Middle frontal gyrus (tissue), 1 donor: ENCODE results near the gene CREB5.
"Not testable (repeated sequence)": the region's sequence is repeated elsewhere in the genome, so short reads cannot be mapped to it uniquely, and the experiment has no call there.

ENCODE experiments used
- DNase-seq: peaks from one replicate; pipeline ENCODE4 v3.0.0-alpha.2; 2015; ENCODE audit warnings: low spot score; ENCODE audit errors: extremely low spot score

Gene CREB5

GRCh38 chr7:28607855-28608193, 195.5 kb downstream of the CREB5 start:
- no peak for DNase-seq

- DNase-seq, result no peak
Observed at GRCh38 chr7:28608237-28608656, 195.9 kb downstream of the CREB5 start.

- no peak for DNase-seq
Observed at GRCh38 chr7:28608731-28609130, 196.4 kb downstream of the CREB5 start.

- DNase-seq, result no peak
Observed at GRCh38 chr7:28609608-28610007, 197.3 kb downstream of the CREB5 start.

- DNase-seq, result not testable (repeated sequence)
Observed at GRCh38 chr7:28611399-28611897, 199.1 kb downstream of the CREB5 start.

GRCh38 chr7:28613262-28613661, 200.9 kb downstream of the CREB5 start:
- DNase-seq, result no peak

- DNase-seq, result no peak
Observed at GRCh38 chr7:28615091-28615490, 202.8 kb downstream of the CREB5 start.

- no peak for DNase-seq
Observed at GRCh38 chr7:28617308-28617880, 205.1 kb downstream of the CREB5 start.

- no peak for DNase-seq
Observed at GRCh38 chr7:28618383-28618782, 206.1 kb downstream of the CREB5 start.

- no peak for DNase-seq
Observed at GRCh38 chr7:28619256-28619655, 206.9 kb downstream of the CREB5 start.

- no peak for DNase-seq
Observed at GRCh38 chr7:28621369-28621841, 209.1 kb downstream of the CREB5 start.

- DNase-seq, result no peak
Observed at GRCh38 chr7:28623105-28623730, 210.9 kb downstream of the CREB5 start.

- no peak for DNase-seq
Observed at GRCh38 chr7:28623863-28624262, 211.5 kb downstream of the CREB5 start.

- no peak for DNase-seq
Observed at GRCh38 chr7:28625432-28625831, 213.1 kb downstream of the CREB5 start.

GRCh38 chr7:28626221-28626620, 213.9 kb downstream of the CREB5 start:
- DNase-seq, result no peak

- no peak for DNase-seq
Observed at GRCh38 chr7:28626624-28627262, 214.4 kb downstream of the CREB5 start.

GRCh38 chr7:28627263-28627653, 214.9 kb downstream of the CREB5 start:
- no peak for DNase-seq

GRCh38 chr7:28627896-28628295, 215.6 kb downstream of the CREB5 start:
- DNase-seq, result no peak

- no peak for DNase-seq
Observed at GRCh38 chr7:28629216-28629842, 217.0 kb downstream of the CREB5 start.

- DNase-seq, result no peak
Observed at GRCh38 chr7:28630350-28630749, 218.0 kb downstream of the CREB5 start.

- no peak for DNase-seq
Observed at GRCh38 chr7:28631995-28632394, 219.7 kb downstream of the CREB5 start.

- no peak for DNase-seq
Observed at GRCh38 chr7:28638914-28639313, 226.6 kb downstream of the CREB5 start.
